ENCODE data around the gene GRAMD1B.
"Not testable (repeated sequence)": the region's sequence is repeated elsewhere in the genome, so short reads cannot be mapped to it uniquely, and the experiment has no call there.

GRAMD1B gene

GRCh38 chr11:123624974-123625373 lies 194.9 kb downstream of the GRAMD1B start:
- no peak for DNase-seq (ENCODE audit: low read depth in 1 of 2, low spot score in 1 of 2)

- no peak for DNase-seq (ENCODE audit: low read depth in 1 of 2, low spot score in 1 of 2)
Measured at GRCh38 chr11:123628936-123629683, 199.0 kb downstream of the GRAMD1B start.

- no peak for DNase-seq (ENCODE audit: low read depth in 1 of 2, low spot score in 1 of 2)
Measured at GRCh38 chr11:123630126-123630608, 200.1 kb downstream of the GRAMD1B start.

- no peak for DNase-seq (ENCODE audit: low read depth in 1 of 2, low spot score in 1 of 2)
Measured at GRCh38 chr11:123640029-123640428, 210.0 kb downstream of the GRAMD1B start.

- peak in 1 of 2 donors; percentile 22 for DNase-seq (ENCODE audit: low read depth in 1 of 2, low spot score in 1 of 2)
Measured at GRCh38 chr11:123640677-123641494, 210.8 kb downstream of the GRAMD1B start.

GRCh38 chr11:123641495-123641840 lies 211.4 kb downstream of the GRAMD1B start:
- DNase-seq (ENCODE audit: low read depth in 1 of 2, low spot score in 1 of 2) = no peak

GRCh38 chr11:123642435-123642834 lies 212.4 kb downstream of the GRAMD1B start:
- no peak for DNase-seq (ENCODE audit: low read depth in 1 of 2, low spot score in 1 of 2)

- no peak for DNase-seq (ENCODE audit: low read depth in 1 of 2, low spot score in 1 of 2)
Measured at GRCh38 chr11:123645286-123645975, 215.4 kb downstream of the GRAMD1B start.

GRCh38 chr11:123650901-123651300 lies 220.8 kb downstream of the GRAMD1B start:
- DNase-seq (ENCODE audit: low read depth in 1 of 2, low spot score in 1 of 2) = no peak

- DNase-seq (ENCODE audit: low read depth in 1 of 2, low spot score in 1 of 2) = no peak
Measured at GRCh38 chr11:123652599-123652998, 222.5 kb downstream of the GRAMD1B start.

GRCh38 chr11:123653483-123653826 lies 223.4 kb downstream of the GRAMD1B start:
- no peak for DNase-seq (ENCODE audit: low read depth in 1 of 2, low spot score in 1 of 2)

GRCh38 chr11:123653827-123654565 lies 223.9 kb downstream of the GRAMD1B start:
- no peak for DNase-seq (ENCODE audit: low read depth in 1 of 2, low spot score in 1 of 2)

- DNase-seq (ENCODE audit: low read depth in 1 of 2, low spot score in 1 of 2) = no peak
Measured at GRCh38 chr11:123654566-123655081, 224.6 kb downstream of the GRAMD1B start, which contains the start of gene SCN3B. TSS of gene SCN3B (minus strand) at chr11:123654624. CDS start at chr11:123653801, 823 bp downstream.

- DNase-seq (ENCODE audit: low read depth in 1 of 2, low spot score in 1 of 2) = no peak
Measured at GRCh38 chr11:123659311-123659710, 229.2 kb downstream of the GRAMD1B start.

- not testable (repeated sequence) for DNase-seq (ENCODE audit: low read depth in 1 of 2, low spot score in 1 of 2)
Measured at GRCh38 chr11:123659965-123660364, 229.9 kb downstream of the GRAMD1B start.

GRCh38 chr11:123665306-123665705 lies 235.2 kb downstream of the GRAMD1B start:
- DNase-seq (ENCODE audit: low read depth in 1 of 2, low spot score in 1 of 2) = no peak

- DNase-seq (ENCODE audit: low read depth in 1 of 2, low spot score in 1 of 2) = no peak
Measured at GRCh38 chr11:123670081-123670480, 240.0 kb downstream of the GRAMD1B start.

- no peak for DNase-seq (ENCODE audit: low read depth in 1 of 2, low spot score in 1 of 2)
Measured at GRCh38 chr11:123671534-123671933, 241.5 kb downstream of the GRAMD1B start.

- DNase-seq (ENCODE audit: low read depth in 1 of 2, low spot score in 1 of 2) = no peak
Measured at GRCh38 chr11:123672568-123672967, 242.5 kb downstream of the GRAMD1B start.

- no peak for DNase-seq (ENCODE audit: low read depth in 1 of 2, low spot score in 1 of 2)
Measured at GRCh38 chr11:123674297-123674696, 244.2 kb downstream of the GRAMD1B start.

Data from activated T-helper 1 cell treated with anti-CD3 and anti-CD28 coated beads, Interleukin-2, amount 50 U/mL, for 16 hours (primary cell).